Neuronal stem cell (in vitro differentiated cells): ENCODE results near the gene STX17.

Experiments
- DNase-seq: peaks from one replicate; pipeline ENCODE4 v3.0.0-alpha.2; 2013; ENCODE audit warnings: low spot score
- H2AFZ ChIP-seq: one replicate; pipeline ENCODE4 v1.6.1; 2013; ENCODE audit warnings: mild to moderate bottlenecking, low read length, inconsistent platforms
- H2AK5ac ChIP-seq: 2 replicates; pipeline ENCODE4 v1.6.1; 2013; ENCODE audit warnings: low read depth, mild to moderate bottlenecking, inconsistent platforms, low read length, moderate library complexity, mixed read lengths
- H2BK120ac ChIP-seq: 2 replicates; pipeline ENCODE4 v1.6.1; 2013; ENCODE audit warnings: low read depth, mild to moderate bottlenecking, inconsistent platforms, low read length, moderate library complexity, mixed read lengths
- H2BK12ac ChIP-seq: one replicate; pipeline ENCODE4 v1.6.1; 2013; ENCODE audit warnings: low read length, inconsistent platforms
- H2BK15ac ChIP-seq: 2 replicates; pipeline ENCODE4 v1.6.1; 2013; ENCODE audit warnings: mild to moderate bottlenecking, low read length, inconsistent platforms, mixed read lengths
- H2BK5ac ChIP-seq: one replicate; pipeline ENCODE4 v1.6.1; 2013; ENCODE audit warnings: inconsistent platforms, mild to moderate bottlenecking, low read length, moderate library complexity
- H3K14ac ChIP-seq: one replicate; pipeline ENCODE4 v1.6.1; 2013; ENCODE audit warnings: low read length, inconsistent platforms
- H3K18ac ChIP-seq: 2 replicates; pipeline ENCODE4 v1.6.1; 2013; ENCODE audit warnings: low read length, inconsistent platforms
- H3K23ac ChIP-seq: 2 replicates; pipeline ENCODE4 v1.6.1; 2013; ENCODE audit warnings: low read depth, mild to moderate bottlenecking, mixed read lengths, low read length, inconsistent platforms; ENCODE audit not compliant: poor library complexity
- H3K27ac ChIP-seq: replicated peaks from 3 replicates; pipeline ENCODE4 v1.5.1; 2013; ENCODE audit warnings: low read length, inconsistent platforms
- H3K27me3 ChIP-seq, 3 experiments: 2 replicates each; pipeline ENCODE4 v1.6.1; 2013; ENCODE audit warnings: low read length in 3 of 3, mild to moderate bottlenecking in 2 of 3, inconsistent platforms in 1 of 3, low read depth in 1 of 3, mixed read lengths in 1 of 3, moderate library complexity in 1 of 3; ENCODE audit not compliant: control insufficient read depth in 3 of 3, insufficient read depth in 3 of 3
- H3K36me3 ChIP-seq, 2 donors: replicated peaks in 1 of 2; 2 replicates each; pipeline ENCODE4 v1.6.1; 2013; ENCODE audit warnings: low read length in 2 of 2; ENCODE audit not compliant: control insufficient read depth in 2 of 2, insufficient read depth in 2 of 2
- H3K4ac ChIP-seq: 2 replicates; pipeline ENCODE4 v1.6.1; 2013; ENCODE audit warnings: inconsistent platforms, mild to moderate bottlenecking, low read length, moderate library complexity
- H3K4me1 ChIP-seq, 2 donors: 1 replicate in 1 of 2; 2 replicates in 1 of 2; pipeline ENCODE4 v1.6.1; 2013; ENCODE audit warnings: low read length in 2 of 2, low read depth in 1 of 2; ENCODE audit not compliant: control insufficient read depth in 2 of 2, insufficient read depth in 1 of 2
- H3K4me2 ChIP-seq: one replicate; pipeline ENCODE4 v1.6.1; 2013; ENCODE audit warnings: mild to moderate bottlenecking, low read length, inconsistent platforms; ENCODE audit not compliant: insufficient read depth, poor library complexity, severe bottlenecking
- H3K4me3 ChIP-seq, 2 donors: 2 replicates each; pipeline ENCODE4 v1.5.1; 2013; ENCODE audit warnings: low read length in 2 of 2, mild to moderate bottlenecking in 2 of 2, inconsistent platforms in 1 of 2, moderate library complexity in 1 of 2
- H3K79me1 ChIP-seq: one replicate; pipeline ENCODE4 v1.6.1; 2013; ENCODE audit warnings: low read depth, mild to moderate bottlenecking, inconsistent platforms, low read length, moderate library complexity
- H3K9ac ChIP-seq: one replicate; pipeline ENCODE4 v1.6.1; 2013; ENCODE audit warnings: mild to moderate bottlenecking, low read depth, low read length, inconsistent platforms; ENCODE audit not compliant: poor library complexity
- H3K9me3 ChIP-seq, 2 donors: replicated peaks in 1 of 2; 2 replicates each; pipeline versions ENCODE3 to v1.6.1; 2013; ENCODE audit warnings: low read length in 2 of 2, mild to moderate bottlenecking in 2 of 2, inconsistent platforms in 1 of 2, low read depth in 1 of 2, mixed read lengths in 1 of 2, moderate library complexity in 1 of 2; ENCODE audit not compliant: control insufficient read depth in 2 of 2, insufficient read depth in 1 of 2
- H4K8ac ChIP-seq: one replicate; pipeline ENCODE4 v1.6.1; 2013; ENCODE audit warnings: low read depth, mild to moderate bottlenecking, inconsistent platforms, low read length, moderate library complexity
- H4K91ac ChIP-seq: one replicate; pipeline ENCODE4 v1.6.1; 2013; ENCODE audit warnings: low read length, low read depth, mild to moderate bottlenecking, inconsistent platforms; ENCODE audit not compliant: poor library complexity
- WGBS, 2 donors: extraction: QIAGEN DNeasy Blood & Tissue Kit; methylation state at CpG; one replicate each; pipeline ENCODE4 v1.1.7; 2013; ENCODE audit warnings: missing lambda C conversion rate in 2 of 2, mixed read lengths in 1 of 2; ENCODE audit not compliant: insufficient read length in 2 of 2, insufficient replicate concordance in 1 of 2; ENCODE audit errors: extremely low coverage in 2 of 2; 5-methylcytosine and 5-hydroxymethylcytosine counted together

STX17 gene

GRCh38 chr9:99962680-99963261 lies 56.3 kb downstream of the STX17 start:
- Histone ChIP-seq H3K4ac (no peak overlapping the region), H3K4me3 (no peak overlapping the region), H3K36me3 (peaks cover 0 to 12% of the 10 kb centered on the region in 2 donors), H2AK5ac (no peak overlapping the region), H2BK120ac (no peak overlapping the region), H2AFZ (no peak overlapping the region), H2BK15ac (no peak overlapping the region), H4K91ac (no peak overlapping the region), H3K79me1 (no peaks in the 10 kb centered on the region), H3K23ac (no peak overlapping the region), H4K8ac (no peak overlapping the region), H3K4me1 (peaks cover 7 to 17% of the 10 kb centered on the region in 2 donors), H2BK12ac (no peak overlapping the region), H2BK5ac (no peak overlapping the region), H3K4me2 (no peak overlapping the region), H3K27ac (no peak overlapping the region), H3K9me3 (no peaks in the 10 kb centered on the region), H3K14ac (no peak overlapping the region), H3K9ac (no peak overlapping the region), H3K18ac (no peak overlapping the region), H3K27me3 (no peaks in the 10 kb centered on the region)
- DNase-seq = no peak
- WGBS, 2 donors = no CpG with 5 or more reads among the region's 1 CpG

DNA sequence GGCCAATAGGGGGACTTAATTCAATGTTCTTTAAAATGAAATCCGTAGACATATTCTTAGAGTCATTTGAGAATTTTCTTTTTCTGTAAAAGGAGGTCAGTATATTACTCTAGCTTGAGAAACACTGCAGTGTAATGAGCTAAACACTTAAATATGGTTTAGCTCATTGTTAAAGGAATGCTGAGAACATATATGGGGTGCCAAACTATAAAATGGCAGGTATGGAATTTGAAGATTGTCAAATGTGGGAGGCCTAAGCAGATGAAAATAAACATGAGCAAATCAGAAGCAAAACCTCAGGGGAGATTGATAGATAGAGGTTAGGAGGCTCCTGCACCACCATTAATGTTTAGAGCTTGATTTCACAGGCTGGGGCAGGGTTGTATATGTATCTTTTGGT lies 57.9 kb downstream of the STX17 start:
- Histone ChIP-seq H3K18ac (no peak overlapping the region), H2BK12ac (no peak overlapping the region), H3K27ac (no peak overlapping the region), H3K4me3 (no peak overlapping the region), H2AK5ac (no peak overlapping the region), H3K36me3 (peaks cover 0 to 17% of the 10 kb centered on the region in 2 donors), H2BK5ac (no peak overlapping the region), H3K4me2 (no peak overlapping the region), H3K9me3 (no peaks in the 10 kb centered on the region), H2AFZ (no peak overlapping the region), H3K14ac (no peak overlapping the region), H4K91ac (no peak overlapping the region), H3K79me1 (no peaks in the 10 kb centered on the region), H3K4ac (no peak overlapping the region), H3K4me1 (peaks cover 11 to 20% of the 10 kb centered on the region in 2 donors), H3K23ac (no peak overlapping the region), H2BK15ac (no peak overlapping the region), H3K9ac (no peak overlapping the region), H2BK120ac (no peak overlapping the region), H4K8ac (no peak overlapping the region), H3K27me3 (no peaks in the 10 kb centered on the region)
- no CpG with 5 or more reads among the region's 1 CpG for WGBS, 2 donors
- DNase-seq = no peak

- H3K79me1 ChIP-seq = no peaks in the 10 kb centered on the region
- no peak overlapping the region for H3K4me2 ChIP-seq
- H2AFZ ChIP-seq = no peak overlapping the region
- H4K8ac ChIP-seq = no peak overlapping the region
- no peak overlapping the region for H2BK15ac ChIP-seq
- no peak overlapping the region for H3K23ac ChIP-seq
- H3K27me3 ChIP-seq = no peaks in the 10 kb centered on the region
- H3K27ac ChIP-seq = no peak overlapping the region
- no peak overlapping the region for H2BK5ac ChIP-seq
- H2BK12ac ChIP-seq = no peak overlapping the region
- no peak overlapping the region for H2BK120ac ChIP-seq
- no peak overlapping the region for H3K14ac ChIP-seq
- no peak overlapping the region for H2AK5ac ChIP-seq
- no peaks in the 10 kb centered on the region for H3K9me3 ChIP-seq
- no peak overlapping the region for H3K18ac ChIP-seq
- WGBS, 2 donors = no CpG with 5 or more reads among the region's 2 CpGs
- no peak overlapping the region for H3K9ac ChIP-seq
- no peak overlapping the region for H3K4me3 ChIP-seq
- H4K91ac ChIP-seq = no peak overlapping the region
- H3K36me3 ChIP-seq = peaks cover 0 to 19% of the 10 kb centered on the region in 2 donors
- peaks cover 11 to 20% of the 10 kb centered on the region in 2 donors for H3K4me1 ChIP-seq
- no peak overlapping the region for H3K4ac ChIP-seq
- no peak for DNase-seq
Measured at GRCh38 chr9:99966001-99966400, 59.5 kb downstream of the STX17 start.

DNA sequence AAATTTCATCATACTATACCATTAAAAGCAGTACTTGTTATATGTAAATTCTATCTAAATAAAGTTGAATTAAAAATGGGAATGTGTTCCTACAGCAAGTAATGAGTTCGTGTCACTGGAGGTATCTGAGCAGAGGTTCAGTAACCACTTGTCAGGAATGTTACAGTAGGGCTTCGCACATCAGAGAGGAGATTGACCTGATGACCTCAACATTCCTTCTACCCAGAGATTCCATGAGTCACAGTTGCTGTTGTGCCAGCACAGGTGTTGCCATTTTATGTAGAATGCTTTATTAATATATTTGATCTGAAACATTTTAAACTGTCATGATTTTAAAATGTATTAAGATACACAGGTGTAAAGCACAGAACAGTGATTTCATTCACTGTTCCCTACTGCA lies 60.3 kb downstream of the STX17 start:
- no peak overlapping the region for H3K14ac ChIP-seq
- H2AK5ac ChIP-seq = no peak overlapping the region
- no peaks in the 10 kb centered on the region for H3K79me1 ChIP-seq
- H4K91ac ChIP-seq = no peak overlapping the region
- H3K4me3 ChIP-seq = no peak overlapping the region
- peaks cover 11 to 20% of the 10 kb centered on the region in 2 donors for H3K4me1 ChIP-seq
- H3K9ac ChIP-seq = no peak overlapping the region
- peaks cover 0 to 14% of the 10 kb centered on the region in 2 donors for H3K36me3 ChIP-seq
- no peak overlapping the region for H3K27ac ChIP-seq
- H2AFZ ChIP-seq = no peak overlapping the region
- H3K9me3 ChIP-seq = no peaks in the 10 kb centered on the region
- no peak overlapping the region for H4K8ac ChIP-seq
- no peak overlapping the region for H3K4me2 ChIP-seq
- H3K23ac ChIP-seq = no peak overlapping the region
- DNase-seq = no peak
- no peak overlapping the region for H2BK5ac ChIP-seq
- no peak overlapping the region for H2BK12ac ChIP-seq
- H2BK120ac ChIP-seq = no peak overlapping the region
- no peak overlapping the region for H3K4ac ChIP-seq
- no CpG with 5 or more reads among the region's 2 CpGs for WGBS, 2 donors
- H2BK15ac ChIP-seq = no peak overlapping the region
- H3K18ac ChIP-seq = no peak overlapping the region
- H3K27me3 ChIP-seq = no peaks in the 10 kb centered on the region
